AG09309 (cell line): ENCODE data around the gene TNNT2.

ENCODE experiments used
- DNase-seq: peaks from one replicate; pipeline ENCODE4 v3.0.0-alpha.2; 2010; ENCODE audit warnings: low read depth
- H3K4me3 ChIP-seq: 2 replicates; pipeline ENCODE4 v1.5.1; 2011; ENCODE audit warnings: mild to moderate bottlenecking, low read depth, low read length, moderate library complexity; ENCODE audit not compliant: control insufficient read depth
- CTCF ChIP-seq: IDR thresholded peaks from 2 replicates; pipeline ENCODE4 v1.5.1; 2011; ENCODE audit warnings: mild to moderate bottlenecking, low read depth, low read length, inconsistent platforms; ENCODE audit not compliant: insufficient read depth, control insufficient read depth; ENCODE audit errors: missing control alignments

Gene TNNT2

DNA sequence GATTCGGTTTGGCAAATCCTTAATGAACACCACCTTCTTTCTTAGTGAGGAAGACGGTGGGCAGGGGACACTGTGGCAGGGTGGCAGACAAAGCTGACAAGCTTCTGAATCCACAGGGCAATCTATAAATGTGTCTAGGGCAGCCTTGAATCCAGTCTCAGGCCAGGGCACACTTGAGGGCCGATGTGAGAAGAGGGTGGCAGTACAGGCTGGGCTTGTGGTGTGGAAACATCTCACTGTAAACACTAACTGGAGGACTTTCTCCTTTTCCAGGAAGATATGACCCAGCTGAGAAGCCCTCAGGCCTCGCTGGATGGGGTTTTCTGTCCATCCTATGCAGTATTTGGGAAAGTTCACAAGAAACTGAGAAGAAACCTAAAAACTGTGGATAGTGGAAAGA, 47.7 kb downstream of the TNNT2 start:
- no peak overlapping the region for H3K4me3 ChIP-seq
- no peak for DNase-seq
- TF ChIP-seq CTCF: no peak

GRCh38 chr1:201329286-201329685, 48.2 kb downstream of the TNNT2 start:
- H3K4me3 ChIP-seq: no peak overlapping the region
- no peak for TF ChIP-seq CTCF
- no peak for DNase-seq

DNA sequence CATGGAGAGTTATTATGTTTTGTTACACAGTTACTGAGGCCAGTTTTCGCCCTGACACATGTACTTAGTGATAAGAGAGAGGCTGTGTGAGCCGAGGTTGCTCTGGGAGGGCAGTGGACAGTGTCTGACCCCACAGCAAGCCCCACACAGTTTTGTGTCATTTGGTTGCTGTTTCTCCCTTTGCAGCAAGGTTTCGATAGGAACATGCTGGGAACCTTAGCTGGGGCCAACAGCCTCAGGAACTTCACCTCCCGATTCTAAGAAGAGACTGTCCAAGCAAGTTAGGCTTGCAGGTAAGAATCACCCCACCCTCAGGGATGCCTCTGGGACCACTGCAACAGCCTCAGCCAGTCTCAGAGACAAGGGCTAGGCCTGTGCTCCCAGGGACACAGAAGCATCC, 48.9 kb downstream of the TNNT2 start:
- no peak overlapping the region for H3K4me3 ChIP-seq
- no peak for DNase-seq
- no peak for TF ChIP-seq CTCF

DNA sequence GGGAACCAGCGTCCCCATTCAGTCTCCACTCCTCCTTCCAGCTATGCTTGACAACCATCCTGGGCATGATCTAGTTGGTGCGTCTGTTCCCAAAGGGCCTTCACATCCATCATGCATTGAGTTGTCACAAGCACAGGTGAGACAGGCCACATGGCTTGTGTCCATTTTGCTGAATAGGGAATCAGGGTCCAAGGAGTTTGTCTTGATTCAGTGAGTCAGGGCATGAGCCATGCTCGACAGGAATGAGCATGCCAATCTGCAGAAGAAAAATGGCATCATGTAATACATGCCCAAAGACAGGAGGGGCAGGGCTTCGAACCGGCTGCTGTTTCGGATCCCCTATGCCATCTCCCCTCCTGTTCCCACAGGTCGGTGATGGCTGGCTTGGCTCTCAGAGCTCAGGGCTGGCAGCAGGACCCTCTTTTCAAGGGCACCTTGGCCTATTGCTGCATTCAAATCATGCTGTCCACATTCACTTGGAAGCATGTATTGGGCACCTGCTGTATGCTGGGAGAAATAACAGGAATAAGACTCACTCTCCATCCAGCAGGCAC, 49.7 kb downstream of the TNNT2 start:
- DNase-seq: no peak
- TF ChIP-seq CTCF: no peak
- H3K4me3 ChIP-seq: no peak overlapping the region

- H3K4me3 ChIP-seq: no peak overlapping the region
- no peak for TF ChIP-seq CTCF
- DNase-seq: no peak
Measured at GRCh38 chr1:201326710-201327109, 50.8 kb downstream of the TNNT2 start.

DNA sequence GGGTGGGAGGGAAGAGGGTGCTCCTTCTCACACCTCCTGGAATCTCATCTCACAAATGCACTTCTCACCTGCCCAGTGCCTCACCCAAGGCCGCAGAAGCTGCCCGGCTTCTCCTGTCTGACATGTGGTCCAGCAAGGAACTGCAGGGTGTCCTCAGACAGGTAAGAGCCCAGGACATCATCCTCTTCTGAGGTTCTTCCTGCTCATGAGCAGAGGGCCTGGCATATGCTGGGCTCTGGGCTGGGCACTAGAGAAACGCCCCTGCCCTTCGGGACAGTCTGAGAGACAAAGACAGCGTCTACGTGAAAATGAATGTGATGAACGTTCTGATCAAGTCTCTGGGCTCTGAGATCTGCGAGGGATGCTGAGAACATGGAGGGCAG, 51.8 kb downstream of the TNNT2 start:
- no peak for DNase-seq
- no peak for TF ChIP-seq CTCF
- H3K4me3 ChIP-seq: no peak overlapping the region
